HuH-7 (cell line): ENCODE results near the gene TEX54.
A peak's percentile ranks its signal among the peaks of the same experiment; 100 is the strongest.
"Not testable (repeated sequence)": the region's sequence is repeated elsewhere in the genome, so short reads cannot be mapped to it uniquely, and the experiment has no call there.

Experiments used
- DNase-seq: peaks from one replicate; pipeline ENCODE4 v3.0.0; 2011; ENCODE audit warnings: low spot score

The TEX54 gene

GRCh38 chr11:62831520-62832335 lies 913 bp downstream of the TEX54 start, which contains the start of gene STX5:
TSS of gene STX5 (minus strand) at chr11:62832051. CDS start at chr11:62831243, 808 bp downstream.
- peak; percentile 87 for DNase-seq

GRCh38 chr11:62830904-62831519 lies 1.6 kb downstream of the TEX54 start:
- DNase-seq: peak; percentile 23

GRCh38 chr11:62828130-62828529 lies 4.5 kb downstream of the TEX54 start:
- not testable (repeated sequence) for DNase-seq

- no peak for DNase-seq
Measured at GRCh38 chr11:62823677-62824076, 9.0 kb downstream of the TEX54 start.

- DNase-seq: no peak
Measured at GRCh38 chr11:62817129-62817528, 15.5 kb downstream of the TEX54 start.

- DNase-seq: no peak
Measured at GRCh38 chr11:62816557-62816956, 16.1 kb downstream of the TEX54 start.

- DNase-seq: no peak
Measured at GRCh38 chr11:62811659-62812058, 21.0 kb downstream of the TEX54 start.

GRCh38 chr11:62810748-62811147 lies 21.9 kb downstream of the TEX54 start:
- no peak for DNase-seq

- DNase-seq: no peak
Measured at GRCh38 chr11:62806611-62807121, 26.0 kb downstream of the TEX54 start.

- DNase-seq: no peak
Measured at GRCh38 chr11:62805961-62806441, 26.6 kb downstream of the TEX54 start.

GRCh38 chr11:62805076-62805892 lies 27.4 kb downstream of the TEX54 start, which contains the start of gene NXF1:
TSS of gene NXF1 (minus strand) at chr11:62805440. CDS start at chr11:62805356, 84 bp downstream.
- peak; percentile 87 for DNase-seq

- no peak for DNase-seq
Measured at GRCh38 chr11:62804310-62805075, 28.1 kb downstream of the TEX54 start.

GRCh38 chr11:62801071-62801470 lies 31.6 kb downstream of the TEX54 start:
- no peak for DNase-seq

- DNase-seq: no peak
Measured at GRCh38 chr11:62799486-62799885, 33.2 kb downstream of the TEX54 start.

- DNase-seq: no peak
Measured at GRCh38 chr11:62796281-62796680, 36.4 kb downstream of the TEX54 start.

- no peak for DNase-seq
Measured at GRCh38 chr11:62794201-62794775, 38.4 kb downstream of the TEX54 start.

- DNase-seq: no peak
Measured at GRCh38 chr11:62792202-62792575, 40.5 kb downstream of the TEX54 start.

- peak; percentile 85 for DNase-seq
Measured at GRCh38 chr11:62791501-62792201, 41.0 kb downstream of the TEX54 start, which contains the start of gene TMEM223. TSS of gene TMEM223 (minus strand) at chr11:62792006. CDS start at chr11:62791994, 12 bp downstream.

- no peak for DNase-seq
Measured at GRCh38 chr11:62789576-62789975, 43.1 kb downstream of the TEX54 start.

GRCh38 chr11:62788991-62789390 lies 43.6 kb downstream of the TEX54 start:
- no peak for DNase-seq
